ENCODE data around the gene PSMG3.

The PSMG3 gene

DNA sequence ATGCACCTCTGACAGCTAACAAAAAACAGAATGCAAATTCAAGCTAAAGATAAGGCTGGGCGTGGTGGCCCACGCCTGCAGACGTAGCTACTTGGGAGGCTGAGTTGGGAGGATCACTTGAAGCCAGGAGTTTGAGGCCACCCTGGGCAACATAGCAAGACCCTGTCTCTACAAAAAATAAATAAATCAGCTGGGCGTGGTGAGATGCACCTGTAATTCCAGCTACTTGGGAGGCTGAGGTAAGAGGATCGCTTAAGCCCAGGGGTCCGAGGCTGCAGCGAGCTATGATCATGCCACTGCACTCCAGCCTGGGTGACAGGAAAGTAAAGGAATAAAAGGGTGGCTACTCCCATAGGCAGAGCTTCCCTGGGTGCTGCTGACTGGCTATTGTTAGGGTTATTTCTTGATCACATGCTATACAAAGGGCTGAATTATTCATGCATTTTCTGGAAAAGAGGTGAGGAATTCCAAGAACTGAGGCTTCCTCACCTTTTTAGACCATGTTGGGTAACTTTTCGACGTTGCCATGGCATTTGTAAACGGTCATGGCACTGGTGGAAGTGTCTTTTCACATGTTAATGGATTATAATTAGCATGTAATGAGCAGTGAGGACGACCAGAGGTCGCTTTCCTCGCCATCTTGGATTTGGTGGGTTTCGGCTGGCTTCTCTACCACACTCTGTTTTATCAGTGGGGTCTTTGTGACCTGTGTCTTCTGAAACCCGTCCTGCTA lies 6.9 kb upstream of the PSMG3 start:
- no peaks in the 10 kb centered on the region for H3K27me3 Mint-ChIP-seq (ENCODE audit: low read depth)
- H3K4me3 Mint-ChIP-seq: no peak overlapping the region
- H3K36me3 Mint-ChIP-seq (ENCODE audit: low read depth): no peaks in the 10 kb centered on the region
- peaks cover 9% of the 10 kb centered on the region for H3K4me1 Mint-ChIP-seq (ENCODE audit: low read depth)
- H3K9me3 Mint-ChIP-seq: no peaks in the 10 kb centered on the region
- H3K27ac Mint-ChIP-seq: no peak overlapping the region

DNA sequence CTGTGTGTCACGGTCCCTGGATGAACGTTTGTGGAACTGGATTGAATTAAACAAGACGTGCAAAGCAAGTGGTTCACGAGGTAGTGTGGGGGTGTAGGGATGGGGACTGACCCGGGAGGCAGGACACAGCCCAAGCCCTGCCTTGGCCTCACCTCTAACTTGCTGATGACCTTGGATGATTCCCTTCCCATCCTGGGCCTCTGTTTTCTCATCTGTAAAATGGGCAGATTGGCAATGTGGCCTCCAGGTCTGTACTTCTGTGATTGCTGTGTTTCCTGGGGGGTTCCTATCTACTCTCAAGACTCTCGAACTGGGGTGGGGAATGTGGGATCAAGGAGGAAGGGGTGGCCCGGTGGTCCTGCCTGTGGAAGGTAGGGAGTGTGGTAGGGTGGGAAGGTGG lies 6.0 kb upstream of the PSMG3 start:
- H3K9me3 Mint-ChIP-seq: no peaks in the 10 kb centered on the region
- no peaks in the 10 kb centered on the region for H3K27me3 Mint-ChIP-seq (ENCODE audit: low read depth)
- H3K36me3 Mint-ChIP-seq (ENCODE audit: low read depth): no peaks in the 10 kb centered on the region
- peaks cover 12% of the 10 kb centered on the region for H3K4me1 Mint-ChIP-seq (ENCODE audit: low read depth)
- no peak overlapping the region for H3K27ac Mint-ChIP-seq
- no peak overlapping the region for H3K4me3 Mint-ChIP-seq

DNA sequence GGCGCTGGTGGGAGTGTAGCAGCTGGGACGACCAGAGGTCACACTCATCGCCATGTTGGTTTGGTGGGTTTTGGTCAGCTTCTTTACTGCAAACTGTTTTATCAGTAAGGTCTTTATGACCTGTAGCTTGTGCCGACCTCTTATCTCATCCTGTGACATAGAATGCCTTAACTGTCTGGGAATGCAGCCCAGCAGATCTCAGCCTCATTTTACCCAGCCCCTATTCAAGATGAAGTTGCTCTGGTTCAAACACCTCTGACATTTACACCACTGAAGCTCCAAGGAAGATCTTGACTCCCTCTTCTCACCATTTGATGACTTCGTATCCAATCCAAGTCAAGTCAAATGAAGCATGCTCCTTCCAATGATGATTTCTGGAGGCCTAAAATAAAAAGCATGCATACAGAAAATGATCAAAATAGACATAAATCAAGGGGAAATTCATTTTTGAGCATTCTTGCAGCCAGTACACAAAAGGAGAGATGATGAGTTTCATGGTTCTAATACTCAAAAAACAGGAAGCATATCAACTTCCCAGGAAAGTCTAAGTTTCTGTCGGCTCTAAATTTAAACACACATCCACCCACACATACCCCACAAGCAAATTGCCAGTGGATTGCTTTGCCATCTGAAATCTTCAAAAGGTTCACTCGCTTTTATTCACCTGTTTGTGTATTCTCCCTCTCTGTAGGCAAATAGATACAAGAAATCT lies 2.4 kb upstream of the PSMG3 start:
- Mint-ChIP-seq H3K27ac (no peak overlapping the region), H3K4me1 (ENCODE audit: low read depth) (peaks cover 23% of the 10 kb centered on the region), H3K4me3 (no peak overlapping the region), H3K36me3 (ENCODE audit: low read depth) (peaks cover 7% of the 10 kb centered on the region), H3K9me3 (no peaks in the 10 kb centered on the region), H3K27me3 (ENCODE audit: low read depth) (no peaks in the 10 kb centered on the region)

DNA sequence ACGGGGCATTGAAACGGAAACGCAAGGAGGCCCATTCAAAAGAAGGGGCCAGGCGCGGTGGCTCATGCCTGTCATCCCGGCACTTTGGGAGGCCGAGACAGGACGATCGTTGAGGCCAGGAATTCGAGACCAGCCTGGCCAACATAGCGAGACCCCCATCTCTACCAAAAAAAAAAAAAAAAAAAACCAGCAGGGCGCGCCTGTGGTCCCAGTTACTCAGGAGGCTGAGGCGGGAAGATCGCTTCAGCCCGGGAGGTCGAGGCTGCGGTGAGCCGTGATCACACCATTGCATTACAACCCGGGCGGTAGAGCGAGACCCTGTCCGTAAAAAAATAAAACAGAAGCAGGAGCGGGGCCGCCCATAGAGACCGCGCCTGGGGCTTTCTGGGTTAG lies 396 bp downstream of the PSMG3 start:
- H3K4me1 Mint-ChIP-seq (ENCODE audit: low read depth): peaks cover 24% of the 10 kb centered on the region

DNA sequence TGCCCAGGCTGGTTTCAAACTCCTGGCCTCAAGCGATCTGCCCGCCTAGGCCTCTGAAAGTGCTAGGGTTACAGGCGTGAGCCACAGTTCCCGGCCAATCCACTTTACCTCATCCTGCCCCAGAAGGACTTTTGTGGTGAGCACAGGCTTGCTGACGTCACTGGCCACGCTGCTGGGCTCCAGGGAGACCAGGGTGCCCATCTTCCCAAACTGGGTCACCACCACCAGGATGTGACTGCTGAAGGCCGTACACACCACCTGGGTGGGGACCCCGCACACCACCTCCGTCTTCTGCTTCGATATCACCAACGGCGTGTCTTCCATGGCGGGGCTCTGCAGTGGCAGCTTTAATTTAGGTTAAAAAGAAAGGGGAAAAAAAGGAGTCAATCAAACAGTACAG lies 816 bp downstream of the PSMG3 start:
- Mint-ChIP-seq H3K27ac (peak overlapping the region; percentile 80), H3K27me3 (ENCODE audit: low read depth) (no peaks in the 10 kb centered on the region), H3K36me3 (ENCODE audit: low read depth) (peaks cover 7% of the 10 kb centered on the region), H3K4me3 (peak overlapping the region; percentile 85), H3K9me3 (no peaks in the 10 kb centered on the region), H3K4me1 (ENCODE audit: low read depth) (peaks cover 24% of the 10 kb centered on the region)

More for the DNA sequence above, 396 bp downstream of the PSMG3 start:
- Mint-ChIP-seq H3K9me3 (no peaks in the 10 kb centered on the region), H3K27ac (peak overlapping the region; percentile 80), H3K36me3 (ENCODE audit: low read depth) (peaks cover 7% of the 10 kb centered on the region), H3K27me3 (ENCODE audit: low read depth) (no peaks in the 10 kb centered on the region), H3K4me3 (peak overlapping the region; percentile 85)

DNA sequence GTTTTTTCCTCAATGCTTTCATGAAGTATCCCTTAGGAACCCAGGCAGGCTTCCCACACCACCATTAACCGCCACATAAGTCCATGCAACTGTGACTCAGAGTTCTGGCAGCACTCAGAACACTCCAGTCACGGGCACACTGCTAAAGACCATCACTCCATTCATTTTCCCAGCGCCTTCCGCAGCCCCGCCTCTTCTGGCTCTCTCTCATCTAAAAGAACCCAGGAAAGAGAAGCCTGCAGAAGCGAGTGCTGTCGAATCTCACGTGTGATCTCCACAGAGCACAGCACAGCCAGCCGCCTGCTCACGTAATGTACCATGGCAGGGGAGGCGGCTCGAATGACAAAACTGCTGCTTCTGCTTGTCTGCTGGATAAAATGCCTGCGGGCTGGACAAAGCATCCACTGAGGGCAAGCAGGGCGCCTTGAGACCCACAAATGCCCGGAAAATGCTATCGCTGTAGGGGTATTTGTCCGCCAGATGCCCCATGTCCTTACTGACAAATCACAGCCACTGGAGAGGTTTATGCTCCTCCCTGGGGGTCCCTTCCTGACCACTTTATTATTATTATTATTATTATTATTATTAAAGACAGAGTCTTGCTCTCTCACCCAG lies 1.8 kb downstream of the PSMG3 start:
- Mint-ChIP-seq H3K4me3 (peak overlapping the region; percentile 10), H3K9me3 (no peaks in the 10 kb centered on the region), H3K36me3 (ENCODE audit: low read depth) (peaks cover 7% of the 10 kb centered on the region), H3K27me3 (ENCODE audit: low read depth) (no peaks in the 10 kb centered on the region), H3K27ac (no peak overlapping the region), H3K4me1 (ENCODE audit: low read depth) (peaks cover 22% of the 10 kb centered on the region)

DNA sequence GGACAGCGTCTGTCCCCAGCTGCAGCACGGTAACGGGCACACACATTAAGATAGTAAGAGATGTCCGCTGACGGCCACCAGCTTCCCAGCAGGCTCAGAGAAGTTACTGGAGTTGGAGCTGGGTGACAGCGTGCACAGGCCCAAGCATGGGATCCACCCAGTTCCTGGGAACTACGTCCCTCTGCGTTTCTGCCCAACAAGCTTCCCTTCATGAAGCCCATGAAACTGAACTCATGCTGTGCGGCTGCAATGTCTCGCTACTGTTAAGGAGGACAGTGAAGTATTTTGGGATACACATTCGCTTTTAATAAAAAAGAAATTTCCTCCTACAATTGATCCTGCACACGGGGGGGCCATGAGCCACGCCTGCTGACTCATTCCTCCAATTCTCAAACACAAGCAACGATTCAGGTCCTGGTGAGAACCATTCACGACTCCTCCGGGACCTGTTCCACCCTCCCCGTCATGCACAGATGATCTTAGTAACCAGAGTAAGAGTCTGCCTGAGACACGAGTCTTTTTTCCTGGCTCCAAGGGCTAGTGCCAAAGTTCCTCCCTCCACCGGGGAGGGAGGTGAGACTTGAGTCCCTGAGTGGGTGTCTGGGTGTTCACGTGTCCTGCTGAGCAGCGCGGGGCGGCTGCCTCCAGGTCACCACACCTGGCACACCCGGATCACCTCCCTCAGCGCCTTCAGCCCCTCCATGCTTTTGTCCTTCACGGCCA lies 2.6 kb downstream of the PSMG3 start:
- no peak overlapping the region for H3K27ac Mint-ChIP-seq

DNA sequence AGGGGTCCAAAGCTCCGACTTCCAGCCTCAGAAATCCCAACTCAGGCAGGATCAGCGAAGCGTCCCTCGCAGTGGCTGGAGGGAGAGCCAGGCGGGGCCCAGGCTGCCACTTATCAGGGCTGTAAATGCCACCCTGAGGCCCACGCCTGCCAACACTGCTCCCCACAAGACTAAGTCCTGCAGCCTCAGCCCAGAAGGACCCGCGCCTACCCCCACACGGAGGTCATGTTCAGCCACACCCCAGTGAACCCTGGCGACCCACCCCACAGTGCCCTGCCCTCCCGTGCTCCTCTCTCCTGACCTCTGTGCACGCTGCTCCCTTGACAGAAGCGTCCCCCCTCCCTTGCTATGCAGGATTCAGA lies 3.2 kb downstream of the PSMG3 start:
- Mint-ChIP-seq H3K4me1 (ENCODE audit: low read depth) (peaks cover 19% of the 10 kb centered on the region), H3K27ac (no peak overlapping the region), H3K9me3 (no peaks in the 10 kb centered on the region), H3K36me3 (ENCODE audit: low read depth) (peaks cover 7% of the 10 kb centered on the region), H3K4me3 (no peak overlapping the region), H3K27me3 (ENCODE audit: low read depth) (no peaks in the 10 kb centered on the region)

More for the DNA sequence above, 2.6 kb downstream of the PSMG3 start:
- no peaks in the 10 kb centered on the region for H3K9me3 Mint-ChIP-seq
- H3K4me3 Mint-ChIP-seq: no peak overlapping the region
- peaks cover 20% of the 10 kb centered on the region for H3K4me1 Mint-ChIP-seq (ENCODE audit: low read depth)
- no peaks in the 10 kb centered on the region for H3K27me3 Mint-ChIP-seq (ENCODE audit: low read depth)
- H3K36me3 Mint-ChIP-seq (ENCODE audit: low read depth): peaks cover 7% of the 10 kb centered on the region

DNA sequence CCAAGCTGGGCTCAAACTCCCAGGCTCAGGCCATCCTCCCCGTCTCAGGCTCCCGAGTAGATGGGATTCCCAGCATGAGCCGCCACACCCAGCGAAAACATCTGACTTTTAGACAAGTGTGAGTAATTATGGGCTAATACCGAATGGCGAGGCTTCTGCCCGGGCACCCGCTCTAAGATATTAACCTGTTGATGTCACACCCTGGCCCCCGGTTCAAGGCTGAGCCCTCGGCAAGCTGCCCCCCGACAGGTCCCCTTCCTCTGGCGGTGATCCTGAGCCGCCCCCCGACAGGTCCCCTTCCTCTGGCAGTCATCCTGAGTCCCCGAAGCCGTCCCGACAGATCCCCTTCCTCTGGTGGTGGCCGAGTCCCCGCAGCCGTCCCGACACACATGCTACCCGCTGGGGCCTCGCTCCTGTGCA lies 5.2 kb downstream of the PSMG3 start:
- H3K4me3 Mint-ChIP-seq: no peak overlapping the region
- peaks cover 15% of the 10 kb centered on the region for H3K4me1 Mint-ChIP-seq (ENCODE audit: low read depth)
- H3K9me3 Mint-ChIP-seq: no peaks in the 10 kb centered on the region
- no peaks in the 10 kb centered on the region for H3K27me3 Mint-ChIP-seq (ENCODE audit: low read depth)
- no peak overlapping the region for H3K27ac Mint-ChIP-seq
- H3K36me3 Mint-ChIP-seq (ENCODE audit: low read depth): peaks cover 7% of the 10 kb centered on the region

DNA sequence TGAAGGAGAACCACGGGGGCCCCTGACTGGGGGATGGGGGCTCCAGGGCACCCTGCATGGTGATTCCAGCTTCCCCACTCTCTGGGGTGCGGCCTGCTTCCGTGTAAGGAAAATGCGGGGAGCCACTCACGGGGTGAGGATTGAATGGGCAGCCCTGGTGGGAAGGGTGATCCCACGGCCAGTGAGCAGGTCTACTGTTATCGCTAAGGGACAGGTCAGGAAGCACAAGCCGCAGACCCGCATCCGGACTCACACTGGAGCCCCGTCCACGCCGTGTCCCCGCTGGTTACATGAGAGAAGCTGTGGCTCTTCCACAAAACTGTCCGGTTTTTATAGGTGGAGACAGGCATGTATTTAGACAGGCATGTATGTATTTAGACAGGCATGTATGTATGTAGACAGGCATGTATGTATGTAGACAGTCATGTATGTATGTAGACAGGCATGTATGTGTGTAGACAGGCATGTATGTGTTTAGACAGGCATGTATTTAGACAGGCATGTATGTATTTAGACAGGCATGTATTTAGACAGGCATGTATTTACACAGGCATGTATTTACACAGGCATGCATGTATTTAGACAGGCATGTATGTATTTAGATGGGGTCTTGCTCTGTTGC lies 5.7 kb downstream of the PSMG3 start:
- peaks cover 7% of the 10 kb centered on the region for H3K36me3 Mint-ChIP-seq (ENCODE audit: low read depth)

DNA sequence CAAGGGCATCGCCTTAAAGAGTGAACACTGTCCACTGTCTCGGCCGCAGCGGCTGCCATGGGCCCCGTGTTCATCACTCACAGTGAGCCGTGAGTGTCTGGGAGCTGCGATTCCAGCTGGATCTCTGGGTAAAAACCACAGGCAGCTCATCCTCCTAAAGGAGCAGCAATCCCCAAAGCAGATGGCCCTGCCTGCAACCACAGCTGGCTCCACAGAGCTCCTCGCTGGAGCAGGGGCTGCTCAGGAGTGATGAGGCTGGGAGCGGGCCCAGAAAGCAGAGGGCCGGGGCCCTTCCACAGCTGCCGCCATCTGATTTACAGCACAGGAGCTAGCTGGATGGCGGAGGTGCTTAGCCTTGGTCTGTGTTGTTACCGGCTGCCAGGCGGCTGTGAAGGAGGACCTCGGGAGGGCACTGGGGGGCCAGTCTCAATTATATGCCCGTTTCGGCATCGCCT lies 7.2 kb downstream of the PSMG3 start:
- Mint-ChIP-seq H3K27me3 (ENCODE audit: low read depth) (no peaks in the 10 kb centered on the region), H3K4me3 (no peak overlapping the region), H3K36me3 (ENCODE audit: low read depth) (peaks cover 2% of the 10 kb centered on the region), H3K9me3 (no peaks in the 10 kb centered on the region), H3K4me1 (ENCODE audit: low read depth) (peaks cover 3% of the 10 kb centered on the region), H3K27ac (no peak overlapping the region)

More for the DNA sequence above, 5.7 kb downstream of the PSMG3 start:
- no peaks in the 10 kb centered on the region for H3K27me3 Mint-ChIP-seq (ENCODE audit: low read depth)
- no peaks in the 10 kb centered on the region for H3K9me3 Mint-ChIP-seq
- H3K27ac Mint-ChIP-seq: no peak overlapping the region
- no peak overlapping the region for H3K4me3 Mint-ChIP-seq
- H3K4me1 Mint-ChIP-seq (ENCODE audit: low read depth): peaks cover 13% of the 10 kb centered on the region

DNA sequence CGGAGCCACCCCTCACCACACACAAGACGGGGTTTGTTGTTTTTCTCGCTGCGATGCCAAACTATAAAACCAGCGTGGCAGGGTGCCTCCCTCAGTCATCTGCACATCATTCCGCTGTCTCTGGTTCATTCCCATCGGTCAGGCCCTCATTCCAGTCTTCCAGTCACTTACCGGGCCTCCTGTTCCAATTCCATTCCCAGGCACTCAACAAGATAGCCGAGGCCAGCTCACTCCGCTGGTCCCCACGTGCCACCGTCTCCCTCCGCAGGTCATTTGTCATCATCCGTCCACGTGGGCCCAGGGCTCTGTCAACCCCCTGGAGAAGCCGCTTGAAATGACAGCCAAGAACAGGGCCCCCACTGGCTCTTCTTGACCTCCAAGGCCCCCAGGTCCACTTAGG lies 7.7 kb downstream of the PSMG3 start:
- no peak overlapping the region for H3K4me3 Mint-ChIP-seq
- H3K27me3 Mint-ChIP-seq (ENCODE audit: low read depth): no peaks in the 10 kb centered on the region
- H3K4me1 Mint-ChIP-seq (ENCODE audit: low read depth): no peaks in the 10 kb centered on the region
- H3K27ac Mint-ChIP-seq: no peak overlapping the region
- no peaks in the 10 kb centered on the region for H3K36me3 Mint-ChIP-seq (ENCODE audit: low read depth)
- no peaks in the 10 kb centered on the region for H3K9me3 Mint-ChIP-seq

DNA sequence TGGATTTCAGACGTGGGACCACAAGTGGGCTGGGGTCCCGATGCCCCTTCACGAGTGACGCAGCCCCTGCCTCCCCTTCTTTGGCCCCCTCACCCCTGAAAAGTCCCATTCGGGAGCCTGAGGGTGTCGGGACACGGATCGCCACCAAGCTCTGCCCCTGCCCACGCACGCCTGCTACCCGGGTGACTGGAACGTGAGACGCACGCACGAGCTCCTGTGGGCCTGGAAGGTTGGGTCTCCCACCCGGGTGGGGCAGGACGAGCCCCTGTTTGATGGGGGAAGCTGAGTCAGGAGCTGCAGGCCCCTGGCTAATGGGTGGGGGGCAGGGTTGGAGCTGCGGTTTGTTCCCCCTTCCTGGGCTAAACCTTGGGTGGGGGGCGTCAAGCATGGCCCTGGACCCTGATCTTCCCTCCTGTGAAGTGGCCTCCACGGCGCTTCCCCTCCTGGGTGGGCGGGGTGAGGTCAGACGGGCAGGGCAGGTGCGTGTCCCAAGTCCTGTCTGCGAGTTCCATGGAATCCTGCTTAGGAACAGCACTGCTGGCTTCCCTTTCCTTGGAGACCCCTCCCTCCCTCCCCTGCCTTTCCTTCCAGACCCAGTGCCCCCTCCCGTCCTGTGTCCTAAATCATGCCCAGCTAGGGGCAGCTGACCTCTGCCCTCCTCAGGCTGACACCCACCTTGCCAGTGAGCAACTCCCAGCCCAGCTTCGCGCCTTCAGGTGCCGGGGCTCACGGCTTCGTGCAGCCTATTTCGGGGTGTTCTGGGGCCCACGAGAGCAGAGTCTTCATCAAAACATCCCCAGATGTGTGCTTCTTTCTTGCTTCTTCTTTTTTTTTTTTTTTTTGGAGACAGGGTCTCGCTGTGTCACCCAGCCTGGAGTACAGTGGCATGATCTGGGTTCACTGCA lies 8.5 kb downstream of the PSMG3 start:
- H3K36me3 Mint-ChIP-seq (ENCODE audit: low read depth): no peaks in the 10 kb centered on the region
- no peaks in the 10 kb centered on the region for H3K27me3 Mint-ChIP-seq (ENCODE audit: low read depth)
- no peak overlapping the region for H3K4me3 Mint-ChIP-seq
- H3K27ac Mint-ChIP-seq: no peak overlapping the region
- no peaks in the 10 kb centered on the region for H3K4me1 Mint-ChIP-seq (ENCODE audit: low read depth)
- no peaks in the 10 kb centered on the region for H3K9me3 Mint-ChIP-seq
